Urothelium cell line (cell line): ENCODE measurements around the gene RXRB.

Source experiments
- DNase-seq: peaks from one replicate; pipeline ENCODE4 v3.0.0; 2011; ENCODE audit warnings: low spot score, mixed read lengths
- FAIRE-seq: peaks from 2 replicates; lab custom pipeline; 2011; peaks lifted over from hg19 to GRCh38; lab: Jason Lieb, UNC

The RXRB gene

DNA sequence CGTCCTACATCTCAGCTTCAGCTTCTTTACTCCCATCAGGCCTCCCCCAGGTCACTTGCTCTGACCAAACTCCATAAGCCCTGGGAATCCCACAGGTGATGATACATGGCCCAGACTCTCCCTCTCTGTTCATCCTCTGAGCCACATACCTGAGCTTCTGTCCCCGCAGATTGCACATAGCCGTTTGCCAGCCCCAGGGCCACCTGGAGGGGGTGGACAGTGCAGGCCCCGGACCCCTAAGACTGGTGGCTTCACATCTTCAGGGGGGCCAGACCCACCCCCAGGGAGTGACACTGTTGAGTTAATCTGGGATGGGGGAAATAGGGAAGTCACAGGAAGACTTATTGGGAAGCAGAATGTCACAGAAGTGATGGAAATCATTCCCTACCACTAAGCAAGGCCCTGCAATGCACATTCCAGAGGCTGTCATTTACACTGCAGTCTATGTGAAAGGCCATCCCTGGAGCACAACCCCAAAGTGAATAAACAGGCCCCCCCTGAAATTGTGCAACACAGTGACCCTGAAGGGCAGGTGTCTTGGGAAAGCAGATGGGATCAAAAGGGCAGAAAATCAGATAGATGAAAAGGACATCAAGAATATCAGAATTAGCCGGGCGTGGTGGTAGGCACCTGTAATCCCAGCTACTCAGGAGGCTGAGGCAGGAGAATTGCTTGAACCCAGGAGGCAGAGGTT is 2.2 kb downstream of the RXRB start:
- FAIRE-seq (no peak), DNase-seq (no peak)

DNA sequence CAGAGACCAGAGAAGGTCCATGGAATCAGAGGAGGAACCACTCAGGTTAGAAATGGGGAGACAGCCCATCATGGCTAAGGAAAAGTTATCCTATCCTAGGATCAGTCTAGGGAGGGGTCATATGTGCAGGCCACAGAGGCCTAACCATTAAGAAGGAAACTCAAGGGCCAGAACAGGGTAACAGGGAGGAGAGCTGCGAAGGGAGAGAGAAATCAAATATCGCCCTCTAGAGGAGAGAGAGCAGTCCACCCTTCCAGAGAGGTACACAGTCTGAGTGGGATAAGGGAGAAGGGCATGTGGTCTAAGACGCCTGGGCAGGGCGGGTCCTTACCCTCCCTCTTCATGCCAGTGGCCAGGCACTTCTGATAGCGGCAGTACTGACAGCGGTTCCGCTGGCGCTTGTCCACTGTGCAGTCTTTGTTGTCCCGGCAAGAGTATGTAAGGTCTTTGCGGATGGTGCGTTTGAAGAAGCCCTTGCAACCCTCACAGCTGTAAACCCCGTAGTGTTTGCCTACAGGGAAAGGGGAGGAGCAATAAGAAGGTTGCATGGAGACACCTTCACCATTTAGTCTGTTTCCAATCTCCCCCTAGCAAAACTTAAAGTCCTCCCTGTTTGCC is 2.9 kb downstream of the RXRB start:
- FAIRE-seq (no peak), DNase-seq (peak; percentile 71)

DNA sequence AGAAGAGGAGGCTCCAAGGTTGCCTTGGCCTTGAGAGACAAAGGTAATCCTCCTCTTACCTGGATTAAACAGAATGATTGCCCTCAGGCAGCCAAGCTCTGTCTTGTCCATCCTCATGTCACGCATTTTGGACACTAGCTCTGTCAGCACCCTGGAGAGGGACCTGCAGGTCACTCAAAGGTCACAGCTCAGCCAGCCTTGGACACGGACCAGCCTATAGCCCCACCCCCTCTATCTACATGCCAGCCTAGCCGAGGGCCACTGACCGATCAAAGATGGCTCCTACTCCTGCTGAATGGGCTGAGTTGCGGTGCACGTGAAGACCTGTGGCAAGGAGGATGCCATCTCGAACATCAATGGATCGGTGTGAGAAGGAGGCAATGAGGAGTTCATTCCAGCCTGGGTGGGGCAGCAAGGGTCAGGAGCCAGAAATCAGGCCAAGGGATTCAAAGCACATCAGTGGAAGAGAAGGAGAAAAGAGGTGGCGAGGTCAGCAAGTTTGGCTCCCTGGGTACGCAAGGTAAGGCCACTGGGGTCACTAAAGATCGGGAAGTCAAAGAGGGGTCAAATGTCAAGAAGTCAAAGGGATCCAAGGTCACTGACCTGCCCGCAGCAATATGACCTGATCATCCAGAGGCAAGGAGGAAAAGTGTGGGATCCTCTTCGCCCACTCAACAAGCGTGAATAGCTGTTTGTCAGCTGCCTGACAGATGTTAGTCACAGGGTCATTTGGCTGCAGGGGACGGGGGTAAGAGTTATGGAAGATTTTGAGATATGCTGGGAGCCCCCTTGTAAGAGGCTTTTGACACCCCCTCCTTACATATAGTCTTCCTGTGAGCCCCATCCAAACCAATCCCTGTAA is 4.9 kb downstream of the RXRB start:
- FAIRE-seq: no peak
- no peak for DNase-seq

GRCh38 chr6:33194431-33194979 is 6.0 kb downstream of the RXRB start:
- DNase-seq: no peak
- no peak for FAIRE-seq

DNA sequence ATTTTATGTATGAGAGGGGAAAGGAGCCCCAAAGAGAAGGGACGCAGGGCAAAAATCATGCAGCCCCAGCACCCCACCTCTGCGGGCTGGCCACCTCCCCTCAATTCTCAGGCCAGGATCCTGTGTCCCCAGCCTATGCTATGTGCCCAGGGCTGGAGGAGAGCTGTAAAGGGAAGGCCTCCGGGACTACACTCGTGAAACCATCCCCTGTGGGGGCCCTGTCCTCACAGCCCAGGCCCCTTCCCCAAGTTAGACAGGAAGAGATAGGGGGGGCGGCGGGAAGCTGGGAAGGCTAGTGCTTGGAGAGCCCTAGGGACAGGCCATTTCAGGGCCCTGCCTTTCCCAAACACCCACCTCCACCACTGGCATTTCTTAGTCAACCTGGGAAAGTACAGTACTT is 6.8 kb downstream of the RXRB start:
- DNase-seq: no peak
- no peak for FAIRE-seq

DNA sequence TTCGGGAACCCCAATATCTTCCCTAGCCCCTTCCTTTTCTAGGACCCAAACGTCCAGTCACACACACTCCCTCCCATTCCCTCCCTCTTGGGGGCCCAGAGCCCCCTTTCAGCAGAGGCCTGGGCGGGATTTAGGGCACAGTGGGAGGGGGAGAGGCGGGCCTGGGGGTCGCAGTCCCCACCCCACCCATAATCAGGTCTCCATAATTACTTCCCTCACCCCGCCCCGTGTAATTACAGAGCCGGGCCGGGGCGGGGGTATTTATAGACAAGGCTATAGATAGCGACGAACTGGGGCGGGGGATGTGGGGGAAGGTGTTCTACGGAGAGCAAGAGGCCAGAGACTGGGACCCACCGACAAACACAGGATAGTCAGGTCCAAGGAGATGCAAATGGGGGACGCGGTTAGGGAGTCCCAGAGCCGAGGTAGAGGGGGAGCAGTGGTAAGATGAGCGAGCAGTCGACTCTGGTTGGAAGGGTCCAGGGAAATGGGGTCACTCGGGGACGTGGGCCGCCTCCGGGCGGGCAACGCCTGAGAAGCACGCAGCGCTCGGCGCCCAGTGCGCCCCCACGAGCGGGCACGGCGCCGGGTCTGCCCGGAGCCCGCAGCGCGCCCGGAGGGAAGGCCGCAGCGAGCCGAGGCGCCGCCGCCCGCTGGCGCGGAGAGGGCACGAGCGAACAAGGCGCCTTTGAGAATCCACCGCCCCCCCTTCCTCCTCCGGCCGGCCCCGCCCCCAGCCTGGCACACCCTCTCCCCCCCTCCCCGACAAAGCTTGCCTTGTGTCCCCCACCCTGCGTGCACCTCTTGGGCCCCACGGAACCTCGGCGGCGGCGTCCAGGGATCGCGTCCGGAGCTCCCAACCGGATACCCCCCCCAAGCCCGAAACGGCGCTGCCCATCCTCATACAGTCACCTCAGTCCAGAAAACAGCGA is 7.5 kb downstream of the RXRB start:
- DNase-seq (no peak), FAIRE-seq (no peak)

DNA sequence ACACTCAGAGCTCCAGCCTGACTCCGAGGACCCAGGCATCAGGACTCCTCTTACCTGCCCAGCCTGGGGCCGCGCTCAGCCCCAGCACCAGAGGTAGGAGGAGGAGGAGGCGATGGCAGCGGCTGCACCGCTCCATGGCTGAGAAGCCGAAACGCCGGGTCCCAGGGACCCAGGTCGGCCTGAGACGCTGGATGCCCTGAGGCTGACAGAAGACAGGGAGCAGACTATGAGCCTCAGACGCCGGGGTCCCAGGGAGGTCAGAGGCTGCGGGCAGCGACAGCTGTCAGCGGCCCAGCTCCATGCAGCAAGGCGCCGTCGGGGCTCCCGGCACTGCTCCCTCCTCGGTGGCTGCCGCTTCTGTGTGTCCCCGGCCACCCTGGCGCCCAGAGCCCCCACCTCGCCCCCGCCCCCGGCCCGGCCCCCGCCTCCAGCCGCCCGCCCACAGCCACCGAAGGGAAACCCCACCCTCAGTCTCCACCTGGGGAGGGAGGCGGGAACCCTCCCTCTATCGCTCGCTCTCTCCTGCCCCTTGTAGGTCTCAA is 8.3 kb downstream of the RXRB start, which contains the start of gene COL11A2:
Gene COL11A2, minus strand, starts transcription at position 363 of the 542 bp plus-strand sequence. Its CDS starts 227 bp downstream, at position 136.
- FAIRE-seq: no peak
- DNase-seq: no peak

GRCh38 chr6:33191383-33192104 is 8.9 kb downstream of the RXRB start:
- DNase-seq (peak; percentile 21), FAIRE-seq (no peak)

GRCh38 chr6:33190504-33191107 is 9.9 kb downstream of the RXRB start:
- FAIRE-seq (no peak), DNase-seq (no peak)

- DNase-seq (no peak), FAIRE-seq (no peak)
Measured at GRCh38 chr6:33189625-33190448, 10.6 kb downstream of the RXRB start.

DNA sequence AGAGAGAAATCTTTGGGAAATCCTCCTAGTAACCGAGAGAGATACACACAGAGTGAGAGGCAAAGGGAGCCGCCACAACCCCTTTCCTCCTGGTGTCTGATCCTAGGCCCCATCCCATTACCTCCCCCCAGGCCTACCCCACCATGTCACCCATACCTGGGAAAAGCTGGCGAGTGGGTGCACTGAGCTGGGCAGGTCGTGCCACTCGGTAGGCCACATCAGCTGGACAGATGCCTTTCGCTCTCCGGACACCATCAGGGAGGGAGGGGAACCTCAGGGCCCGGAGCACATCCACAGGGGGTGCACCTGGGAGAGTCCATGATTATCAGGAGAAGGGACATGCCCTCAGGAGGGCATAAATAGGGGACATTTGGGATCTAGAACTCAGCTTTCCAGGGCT is 11.3 kb downstream of the RXRB start:
- no peak for DNase-seq
- no peak for FAIRE-seq

- no peak for FAIRE-seq
- DNase-seq: no peak
Measured at GRCh38 chr6:33187809-33188208, 12.7 kb downstream of the RXRB start.

DNA sequence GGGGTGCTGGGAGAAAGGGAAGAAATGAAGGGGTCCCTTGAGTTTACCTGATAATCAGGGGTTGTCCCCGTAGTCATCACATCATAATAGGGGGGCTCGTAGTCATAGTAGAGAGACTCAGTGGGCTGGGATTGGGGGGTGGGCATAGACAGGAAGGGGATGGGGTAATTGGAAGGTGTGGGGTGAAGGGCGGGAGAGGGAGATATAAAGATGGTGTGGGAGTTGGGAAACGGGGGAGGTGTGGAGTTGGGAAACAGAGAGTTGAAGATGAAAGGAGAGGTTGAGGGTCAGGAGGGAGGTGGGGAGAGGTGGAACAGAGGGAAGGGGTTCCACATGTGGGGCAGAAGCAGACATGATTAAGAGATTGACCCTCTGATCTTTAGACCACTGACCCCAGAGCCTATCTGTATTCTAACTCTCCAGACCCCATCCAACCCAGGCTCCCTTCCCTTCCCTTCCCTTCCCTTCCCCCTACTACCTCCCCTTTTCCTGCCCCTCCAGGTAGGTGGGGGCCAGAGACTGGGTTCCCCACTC is 14.7 kb downstream of the RXRB start:
- FAIRE-seq (no peak), DNase-seq (no peak)

DNA sequence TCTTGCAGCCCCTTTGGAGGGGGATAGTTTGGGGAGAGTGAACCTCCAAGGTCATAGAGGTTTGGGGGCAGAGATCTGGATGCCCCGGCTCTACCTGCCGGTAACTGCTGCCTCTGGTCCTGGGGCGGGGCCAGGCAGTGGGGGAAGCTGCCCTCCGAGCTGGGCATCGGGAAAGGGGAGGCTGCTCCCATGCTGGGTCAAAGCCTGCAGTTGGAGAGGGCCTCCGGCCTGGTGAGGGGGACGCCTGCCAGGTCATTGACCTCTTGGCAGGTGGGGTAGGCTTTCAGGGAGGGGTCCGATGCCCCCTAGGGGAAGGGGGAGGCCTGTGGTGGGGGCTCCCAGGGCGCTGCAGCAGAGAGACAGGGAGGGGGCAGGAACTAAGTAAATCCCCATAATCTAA is 15.3 kb downstream of the RXRB start:
- DNase-seq (no peak), FAIRE-seq (no peak)

DNA sequence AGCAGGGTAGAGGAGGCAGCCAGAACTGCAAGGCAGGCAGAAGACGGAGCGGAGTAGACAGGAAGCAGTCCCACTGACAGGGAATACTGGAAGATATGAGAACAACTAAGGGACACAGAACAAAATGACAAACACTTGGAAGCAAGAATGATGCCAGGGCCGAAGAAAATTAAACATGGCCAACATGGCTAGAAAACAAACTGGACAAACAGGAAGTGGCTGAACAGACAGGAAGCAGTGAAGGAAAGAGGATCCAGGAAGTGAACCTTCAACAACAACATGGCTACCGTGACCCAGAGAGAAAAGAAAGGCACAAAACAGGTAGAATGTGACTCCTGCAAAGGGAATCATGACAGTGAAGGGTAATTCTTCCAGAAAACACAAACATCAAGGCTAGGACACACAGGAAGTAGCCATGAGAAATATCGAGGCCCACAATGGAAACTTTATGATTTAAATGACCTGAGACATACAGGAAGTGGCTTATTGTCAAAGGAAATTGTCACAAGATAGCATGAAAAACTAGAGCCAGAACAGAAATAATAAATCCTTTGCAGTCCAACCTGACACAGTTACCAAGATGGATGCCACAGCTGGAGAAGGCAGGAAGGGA is 17.3 kb downstream of the RXRB start:
- FAIRE-seq: no peak
- DNase-seq: no peak

- no peak for FAIRE-seq
- DNase-seq: no peak
Measured at GRCh38 chr6:33181141-33181540, 19.3 kb downstream of the RXRB start.

DNA sequence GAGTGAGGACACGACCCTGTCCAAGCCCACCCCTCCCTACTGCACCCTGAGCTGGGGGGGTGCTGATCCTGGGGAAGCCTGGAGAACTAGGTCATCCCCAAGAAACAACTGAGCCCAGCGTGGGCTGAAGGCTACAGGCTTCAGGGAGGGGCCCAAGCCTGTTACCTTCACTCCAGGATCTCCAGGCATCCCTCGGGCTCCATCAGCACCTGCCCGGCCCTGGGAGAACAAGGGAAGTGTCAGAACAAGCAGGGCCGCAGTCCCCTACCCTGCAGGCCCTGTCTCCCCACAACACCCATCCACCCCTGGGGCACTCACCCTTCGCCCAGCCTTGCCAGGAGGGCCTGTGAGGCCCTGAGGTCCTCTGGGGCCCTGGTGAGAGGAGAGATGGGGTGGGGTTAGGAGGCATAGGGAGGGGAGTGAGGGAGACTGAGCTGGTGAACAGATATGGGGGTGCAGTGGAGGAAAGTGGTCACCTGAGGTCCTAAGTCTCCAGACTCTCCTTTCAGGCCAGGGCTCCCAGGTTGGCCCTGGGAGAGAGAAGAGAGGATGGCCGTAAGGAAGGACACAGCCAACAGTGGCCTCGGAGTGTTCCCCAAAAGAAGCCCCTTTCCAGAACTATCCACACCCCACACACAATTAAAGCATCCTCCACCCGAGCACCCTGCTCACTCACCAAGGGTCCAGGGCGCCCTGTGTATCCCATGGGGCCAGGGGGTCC is 21.6 kb downstream of the RXRB start:
- DNase-seq (no peak), FAIRE-seq (no peak)
